Measurements from ENCODE around the gene OR13C9. TPM values are rescaled to one million over a fixed set of nuclear protein-coding genes. Genes with fewer than 3 reads are reported as not detected.

The OR13C9 gene
- total RNA-seq, 2 donors from 2014 or later, result not detected

DNA sequence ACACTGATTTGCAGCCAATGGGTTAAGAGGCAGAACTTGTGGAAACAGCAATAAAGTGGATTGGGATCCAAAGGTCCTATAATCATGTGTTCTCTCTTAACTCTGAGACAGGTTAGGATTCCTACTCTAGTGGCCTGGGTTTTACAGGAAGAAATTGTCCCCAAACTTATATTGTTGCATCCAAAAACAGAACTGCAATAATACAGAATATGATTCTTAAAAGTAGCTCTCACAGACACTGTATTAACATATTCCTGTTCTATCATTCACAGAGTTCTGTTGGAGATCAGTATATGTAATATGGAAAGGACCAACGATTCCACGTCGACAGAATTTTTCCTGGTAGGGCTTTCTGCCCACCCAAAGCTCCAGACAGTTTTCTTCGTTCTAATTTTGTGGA lies 49.1 kb downstream of the OR13C9 start, which contains the start of gene OR13C8:
TSS of gene OR13C8 (plus strand) at position 301 of the 400 bp plus-strand sequence. CDS start at position 301, 0 bp downstream.
- Histone ChIP-seq H3K36me3 (no peaks in the 10 kb centered on the region), H3K27ac (no peak within 1 kb of the TSS), H3K27me3 (no peaks in the 10 kb centered on the region), H3K9me3 (peaks cover 0 to 11% of the 10 kb centered on the region in 2 donors), H3K4me1 (no peaks in the 10 kb centered on the region), H3K4me3 (no peak within 1 kb of the TSS)
- DNase-seq (ENCODE audit: low spot score), result no peak
- no peak for TF ChIP-seq CTCF (IDR thresholded peaks at IDR 0.05)

Other genes with a start within 250 kb of the OR13C9 start
- not detected for gene OR13F1, start 113.9 kb downstream of the OR13C9 start, total RNA-seq
- not detected for gene OR13C4, start 91.0 kb downstream of the OR13C9 start, total RNA-seq
- gene OR13C3, start 81.3 kb downstream of the OR13C9 start, total RNA-seq, result not detected
- not detected for gene OR13C8, start 49.0 kb downstream of the OR13C9 start, total RNA-seq
- gene OR13C5, start 18.8 kb downstream of the OR13C9 start, total RNA-seq, result not detected
- gene OR13C2, start 12.6 kb downstream of the OR13C9 start, total RNA-seq, result not detected
- not detected for gene OR13D1, start 76.3 kb upstream of the OR13C9 start, total RNA-seq
- gene NIPSNAP3A, start 129.5 kb upstream of the OR13C9 start, total RNA-seq, result 10 to 100 TPM in 1 of 2 donors, 1 to 10 TPM in 1; 8.3 to 20.6 TPM
- gene NIPSNAP3B, start 145.9 kb upstream of the OR13C9 start, total RNA-seq, result 10 to 100 TPM; 10.2 to 23.1 TPM

Data from right atrium auricular region (tissue), 2 donors.